Liver (tissue), 9 donors: Measurements from ENCODE around the gene BCAP31. TPM values are rescaled to one million over a fixed set of nuclear protein-coding genes. Genes with fewer than 3 reads are reported as not detected.

Source experiments
- DNase-seq: peaks from one replicate; pipeline ENCODE4 v3.0.0-alpha.2; 2017; ENCODE audit warnings: low spot score
- H3K27ac ChIP-seq, 2 donors: one replicate each; pipeline ENCODE4 v1.7.0; 2013; ENCODE audit warnings: inconsistent platforms in 2 of 2, low read length in 2 of 2, control low read depth in 1 of 2, low read depth in 1 of 2, mild to moderate bottlenecking in 1 of 2
- H3K27me3 ChIP-seq, 4 donors: one replicate each; pipeline versions ENCODE4 v1.6.1 to v1.7.0; 2013; ENCODE audit warnings: low read length in 3 of 4, inconsistent platforms in 1 of 4, mild to moderate bottlenecking in 1 of 4, moderate library complexity in 1 of 4; ENCODE audit not compliant: control insufficient read depth in 4 of 4, insufficient read depth in 4 of 4
- H3K36me3 ChIP-seq, 4 donors: one replicate each; pipeline versions ENCODE4 v1.6.1 to v1.7.0; 2013; ENCODE audit warnings: low read length in 3 of 4, mild to moderate bottlenecking in 3 of 4, low read depth in 1 of 4, moderate library complexity in 1 of 4; ENCODE audit not compliant: control insufficient read depth in 4 of 4, insufficient read depth in 3 of 4
- H3K4me1 ChIP-seq, 4 donors: one replicate each; pipeline versions ENCODE4 v1.6.1 to v1.7.0; 2013; ENCODE audit warnings: low read length in 3 of 4, mild to moderate bottlenecking in 3 of 4, moderate library complexity in 1 of 4; ENCODE audit not compliant: control insufficient read depth in 4 of 4, insufficient read depth in 4 of 4
- H3K4me3 ChIP-seq, 3 donors: one replicate each; pipeline versions ENCODE4 v1.6.1 to v1.7.0; 2013; ENCODE audit warnings: low read length in 3 of 3, control low read depth in 1 of 3, low read depth in 1 of 3, mild to moderate bottlenecking in 1 of 3
- H3K9ac ChIP-seq, 2 donors: one replicate each; pipeline ENCODE4 v1.7.0; 2013; ENCODE audit warnings: low read length in 2 of 2, mild to moderate bottlenecking in 2 of 2, moderate library complexity in 2 of 2, control low read depth in 1 of 2, low read depth in 1 of 2
- H3K9me3 ChIP-seq, 4 donors: one replicate each; pipeline versions ENCODE4 v1.6.1 to v1.7.0; 2013; ENCODE audit warnings: low read length in 3 of 4; ENCODE audit not compliant: control insufficient read depth in 4 of 4
- EGR1 ChIP-seq, 2 donors: IDR thresholded peaks; 2 replicates each; pipeline ENCODE4 v1.6.1; 2016 to 2018; ENCODE audit warnings: antibody characterized with exemption in 2 of 2, low read depth in 2 of 2
- FOXA1 ChIP-seq: IDR thresholded peaks from 2 replicates; pipeline ENCODE4 v1.6.1; 2016; ENCODE audit warnings: antibody characterized with exemption
- FOXA2 ChIP-seq: IDR thresholded peaks from 2 replicates; pipeline ENCODE4 v1.6.1; 2016; ENCODE audit warnings: antibody characterized with exemption
- GABPA ChIP-seq, 2 donors: IDR thresholded peaks in 1 of 2; conservative IDR thresholded peaks in 1 of 2; 2 replicates each; pipeline ENCODE4 v1.6.1; 2016; ENCODE audit warnings: antibody characterized with exemption in 2 of 2, mild to moderate bottlenecking in 1 of 2, moderate library complexity in 1 of 2
- HNF4A ChIP-seq, 2 donors: conservative IDR thresholded peaks; 2 replicates each; pipeline ENCODE4 v1.6.1; 2016; ENCODE audit warnings: antibody characterized with exemption in 2 of 2, mild to moderate bottlenecking in 2 of 2
- HNF4G ChIP-seq: IDR thresholded peaks from 2 replicates; pipeline ENCODE4 v1.6.1; 2016; ENCODE audit warnings: antibody characterized with exemption
- JUND ChIP-seq, 2 donors: IDR thresholded peaks; 2 replicates each; pipeline ENCODE4 v1.6.1; 2016; ENCODE audit warnings: antibody characterized with exemption in 2 of 2
- NR2F2 ChIP-seq: IDR thresholded peaks from 2 replicates; pipeline ENCODE4 v1.6.1; 2016; ENCODE audit warnings: antibody characterized with exemption
- RAD21 ChIP-seq, 2 donors: IDR thresholded peaks; 2 replicates each; pipeline ENCODE4 v1.6.1; 2016; ENCODE audit warnings: antibody characterized with exemption in 2 of 2, mild to moderate bottlenecking in 2 of 2
- RXRA ChIP-seq, 2 donors: IDR thresholded peaks; 2 replicates each; pipeline ENCODE4 v1.6.1; 2017 to 2018; ENCODE audit warnings: antibody characterized with exemption in 2 of 2, mild to moderate bottlenecking in 1 of 2
- SP1 ChIP-seq: IDR thresholded peaks from 2 replicates; pipeline ENCODE4 v1.6.1; 2018; ENCODE audit warnings: antibody characterized with exemption, mild to moderate bottlenecking
- TAF1 ChIP-seq: conservative IDR thresholded peaks from 2 replicates; pipeline ENCODE4 v1.6.1; 2016; ENCODE audit warnings: antibody characterized with exemption, mild to moderate bottlenecking
- YY1 ChIP-seq: IDR thresholded peaks from 2 replicates; pipeline ENCODE4 v1.6.1; 2016; ENCODE audit warnings: antibody characterized with exemption, mild to moderate bottlenecking
- WGBS: extraction: QIAGEN DNeasy Blood & Tissue Kit; methylation state at CpG from one replicate; pipeline ENCODE4 v1.1.7; 2013; 5-methylcytosine and 5-hydroxymethylcytosine counted together
- polyA plus RNA-seq, 2 donors: library from polyadenylated mRNA; stranded (reverse) in 1 of 2; unstranded in 1 of 2; fragments of 200-250 nt in 1 of 2; fragments of >200 nt in 1 of 2; fragmentation: Nextera tagmentation in 1 of 2; extraction: Ambion mirVana in 1 of 2; gene quantifications; one replicate each; pipeline versions ENCODE4 v1.2.1 to v1.2.3, GENCODE V29; 2013 to 2015
- total RNA-seq, 2 donors: library from RNA; depleted of rRNA; stranded (reverse); fragments of >200 nt; gene quantifications; one replicate each; pipeline ENCODE4 v1.2.3, GENCODE V29; 2014
- TF ChIP-seq, protein P1 (sequence below): IDR thresholded peaks from 2 replicates; pipeline ENCODE4 v1.6.1; 2016; ENCODE audit warnings: antibody characterized with exemption, mild to moderate bottlenecking
- TF ChIP-seq, protein P2 (sequence below): IDR thresholded peaks from 2 replicates; pipeline ENCODE4 v1.6.1; 2016; ENCODE audit warnings: antibody characterized with exemption
- TF ChIP-seq, protein P3 (sequence below): IDR thresholded peaks from 2 replicates; pipeline ENCODE4 v1.6.1; 2016; ENCODE audit warnings: antibody characterized with exemption
- TF ChIP-seq, protein P4 (sequence below): IDR thresholded peaks from 2 replicates; pipeline ENCODE4 v1.6.1; 2016; ENCODE audit warnings: antibody characterized with exemption
- TF ChIP-seq, protein P5 (sequence below): fragments of 150-350 bp; IDR thresholded peaks from 2 replicates; pipeline ENCODE4 v1.5.1; 2017; ENCODE audit warnings: improper control_type of control experiment, low read depth, low read length; ENCODE audit not compliant: missing input control
- donor health status: healthy.
- donor health status: healthy.
- donor health status: healthy.
- donor health status: healthy.
- donor health status: healthy.

The BCAP31 gene
- 100 to 1,000 TPM in 1 of 2 donors, 10 to 100 TPM in 1; 64.6 to 101 TPM for total RNA-seq
- 100 to 1,000 TPM; 136 to 158 TPM for polyA plus RNA-seq

DNA sequence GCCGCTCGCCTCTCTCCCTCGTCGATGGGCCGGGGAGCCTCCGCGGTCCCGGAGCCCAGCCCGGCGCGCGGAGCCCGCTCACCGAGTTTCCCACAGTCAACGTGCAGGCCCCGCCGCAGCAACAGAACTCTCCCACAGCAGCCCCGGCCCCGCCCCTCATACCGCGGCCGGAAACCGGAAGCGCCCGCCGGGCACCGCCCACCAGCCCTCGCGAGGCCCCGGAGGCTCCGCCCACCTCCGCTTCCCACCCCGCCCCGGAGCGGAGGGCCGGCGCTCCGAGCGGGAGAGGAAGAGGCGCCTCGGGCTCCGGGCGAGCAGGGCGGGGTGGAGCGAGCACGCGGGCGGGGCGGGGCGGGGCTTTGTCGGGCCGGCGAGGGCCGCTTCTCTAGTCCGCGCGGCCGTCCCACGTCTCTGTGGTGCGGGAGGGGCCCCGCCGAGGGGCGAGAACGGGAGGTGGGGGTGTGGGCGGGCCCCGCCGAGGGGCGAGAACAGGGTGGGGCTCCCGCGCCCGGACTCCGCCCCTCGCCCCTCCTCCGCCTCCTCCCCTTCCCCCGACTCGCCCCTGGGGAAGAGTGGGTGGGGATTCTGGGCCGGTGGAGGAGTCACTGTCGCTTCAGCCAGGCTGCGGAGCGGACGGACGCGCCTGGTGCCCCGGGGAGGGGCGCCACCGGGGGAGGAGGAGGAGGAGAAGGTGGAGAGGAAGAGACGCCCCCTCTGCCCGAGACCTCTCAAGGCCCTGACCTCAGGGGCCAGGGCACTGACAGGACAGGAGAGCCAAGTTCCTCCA, at the start of gene BCAP31, which contains the start of gene ABCD1:
Gene BCAP31, minus strand, starts transcription at position 136 of the 787 bp plus-strand sequence. CDS start 1,143 bp downstream, outside the sequence.
Gene ABCD1, plus strand, starts transcription at position 605 of the 787 bp plus-strand sequence. CDS start 411 bp downstream, outside the sequence.
- H3K36me3 ChIP-seq, result peaks cover 5 to 12% (median 6%) of the 10 kb centered on the region in 4 donors
- WGBS, result under 1% methylated on average over 71 of the region's 88 CpGs
- H3K9me3 ChIP-seq, result no peaks in the 10 kb centered on the region
- TF ChIP-seq FOXA2 (no peak), JUND (IDR thresholded peaks at IDR 0.05) (no peak), HNF4A (conservative IDR thresholded peaks at IDR 0.05) (no peak), RXRA (IDR thresholded peaks at IDR 0.05) (no peak), YY1 (no peak), FOXA1 (no peak), RAD21 (IDR thresholded peaks at IDR 0.05) (no peak), NR2F2 (peak; percentile 11), EGR1 (IDR thresholded peaks at IDR 0.05; ENCODE audit: low read depth in 2 of 2) (no peak), GABPA (IDR thresholded peaks at IDR 0.05 in 1 of 2, conservative IDR thresholded peaks at IDR 0.05 in 1 of 2) (peak in 1 of 2 donors; percentile 82), TAF1 (peak; percentile 93), SP1 (peak; percentile 44), HNF4G (no peak)
- TF ChIP-seq, protein P1, sequence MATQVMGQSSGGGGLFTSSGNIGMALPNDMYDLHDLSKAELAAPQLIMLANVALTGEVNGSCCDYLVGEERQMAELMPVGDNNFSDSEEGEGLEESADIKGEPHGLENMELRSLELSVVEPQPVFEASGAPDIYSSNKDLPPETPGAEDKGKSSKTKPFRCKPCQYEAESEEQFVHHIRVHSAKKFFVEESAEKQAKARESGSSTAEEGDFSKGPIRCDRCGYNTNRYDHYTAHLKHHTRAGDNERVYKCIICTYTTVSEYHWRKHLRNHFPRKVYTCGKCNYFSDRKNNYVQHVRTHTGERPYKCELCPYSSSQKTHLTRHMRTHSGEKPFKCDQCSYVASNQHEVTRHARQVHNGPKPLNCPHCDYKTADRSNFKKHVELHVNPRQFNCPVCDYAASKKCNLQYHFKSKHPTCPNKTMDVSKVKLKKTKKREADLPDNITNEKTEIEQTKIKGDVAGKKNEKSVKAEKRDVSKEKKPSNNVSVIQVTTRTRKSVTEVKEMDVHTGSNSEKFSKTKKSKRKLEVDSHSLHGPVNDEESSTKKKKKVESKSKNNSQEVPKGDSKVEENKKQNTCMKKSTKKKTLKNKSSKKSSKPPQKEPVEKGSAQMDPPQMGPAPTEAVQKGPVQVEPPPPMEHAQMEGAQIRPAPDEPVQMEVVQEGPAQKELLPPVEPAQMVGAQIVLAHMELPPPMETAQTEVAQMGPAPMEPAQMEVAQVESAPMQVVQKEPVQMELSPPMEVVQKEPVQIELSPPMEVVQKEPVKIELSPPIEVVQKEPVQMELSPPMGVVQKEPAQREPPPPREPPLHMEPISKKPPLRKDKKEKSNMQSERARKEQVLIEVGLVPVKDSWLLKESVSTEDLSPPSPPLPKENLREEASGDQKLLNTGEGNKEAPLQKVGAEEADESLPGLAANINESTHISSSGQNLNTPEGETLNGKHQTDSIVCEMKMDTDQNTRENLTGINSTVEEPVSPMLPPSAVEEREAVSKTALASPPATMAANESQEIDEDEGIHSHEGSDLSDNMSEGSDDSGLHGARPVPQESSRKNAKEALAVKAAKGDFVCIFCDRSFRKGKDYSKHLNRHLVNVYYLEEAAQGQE, result peak; percentile 75
- TF ChIP-seq, protein P2, sequence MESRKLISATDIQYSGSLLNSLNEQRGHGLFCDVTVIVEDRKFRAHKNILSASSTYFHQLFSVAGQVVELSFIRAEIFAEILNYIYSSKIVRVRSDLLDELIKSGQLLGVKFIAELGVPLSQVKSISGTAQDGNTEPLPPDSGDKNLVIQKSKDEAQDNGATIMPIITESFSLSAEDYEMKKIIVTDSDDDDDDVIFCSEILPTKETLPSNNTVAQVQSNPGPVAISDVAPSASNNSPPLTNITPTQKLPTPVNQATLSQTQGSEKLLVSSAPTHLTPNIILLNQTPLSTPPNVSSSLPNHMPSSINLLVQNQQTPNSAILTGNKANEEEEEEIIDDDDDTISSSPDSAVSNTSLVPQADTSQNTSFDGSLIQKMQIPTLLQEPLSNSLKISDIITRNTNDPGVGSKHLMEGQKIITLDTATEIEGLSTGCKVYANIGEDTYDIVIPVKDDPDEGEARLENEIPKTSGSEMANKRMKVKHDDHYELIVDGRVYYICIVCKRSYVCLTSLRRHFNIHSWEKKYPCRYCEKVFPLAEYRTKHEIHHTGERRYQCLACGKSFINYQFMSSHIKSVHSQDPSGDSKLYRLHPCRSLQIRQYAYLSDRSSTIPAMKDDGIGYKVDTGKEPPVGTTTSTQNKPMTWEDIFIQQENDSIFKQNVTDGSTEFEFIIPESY, result no peak
- TF ChIP-seq, protein P3, sequence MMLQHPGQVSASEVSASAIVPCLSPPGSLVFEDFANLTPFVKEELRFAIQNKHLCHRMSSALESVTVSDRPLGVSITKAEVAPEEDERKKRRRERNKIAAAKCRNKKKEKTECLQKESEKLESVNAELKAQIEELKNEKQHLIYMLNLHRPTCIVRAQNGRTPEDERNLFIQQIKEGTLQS, result no peak
- TF ChIP-seq, protein P4, sequence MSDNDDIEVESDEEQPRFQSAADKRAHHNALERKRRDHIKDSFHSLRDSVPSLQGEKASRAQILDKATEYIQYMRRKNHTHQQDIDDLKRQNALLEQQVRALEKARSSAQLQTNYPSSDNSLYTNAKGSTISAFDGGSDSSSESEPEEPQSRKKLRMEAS, result no peak
- TF ChIP-seq, protein P5, sequence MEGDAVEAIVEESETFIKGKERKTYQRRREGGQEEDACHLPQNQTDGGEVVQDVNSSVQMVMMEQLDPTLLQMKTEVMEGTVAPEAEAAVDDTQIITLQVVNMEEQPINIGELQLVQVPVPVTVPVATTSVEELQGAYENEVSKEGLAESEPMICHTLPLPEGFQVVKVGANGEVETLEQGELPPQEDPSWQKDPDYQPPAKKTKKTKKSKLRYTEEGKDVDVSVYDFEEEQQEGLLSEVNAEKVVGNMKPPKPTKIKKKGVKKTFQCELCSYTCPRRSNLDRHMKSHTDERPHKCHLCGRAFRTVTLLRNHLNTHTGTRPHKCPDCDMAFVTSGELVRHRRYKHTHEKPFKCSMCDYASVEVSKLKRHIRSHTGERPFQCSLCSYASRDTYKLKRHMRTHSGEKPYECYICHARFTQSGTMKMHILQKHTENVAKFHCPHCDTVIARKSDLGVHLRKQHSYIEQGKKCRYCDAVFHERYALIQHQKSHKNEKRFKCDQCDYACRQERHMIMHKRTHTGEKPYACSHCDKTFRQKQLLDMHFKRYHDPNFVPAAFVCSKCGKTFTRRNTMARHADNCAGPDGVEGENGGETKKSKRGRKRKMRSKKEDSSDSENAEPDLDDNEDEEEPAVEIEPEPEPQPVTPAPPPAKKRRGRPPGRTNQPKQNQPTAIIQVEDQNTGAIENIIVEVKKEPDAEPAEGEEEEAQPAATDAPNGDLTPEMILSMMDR, result no peak
- H3K27ac ChIP-seq, result peak within 1 kb of the TSS; percentile 86 to 88
- H3K27me3 ChIP-seq, result no peaks in the 10 kb centered on the region
- DNase-seq, result peak; percentile 91
- H3K4me1 ChIP-seq, result peaks cover 21 to 48% (median 34%) of the 10 kb centered on the region in 4 donors
- peak within 1 kb of the TSS; percentile 47 to 71 for H3K9ac ChIP-seq
- H3K4me3 ChIP-seq, result peak within 1 kb of the TSS; percentile 65 to 82 (median 74)
